K562 (cell line): Measurements from ENCODE around the gene DOK3. TPM values are rescaled to one million over a fixed set of nuclear protein-coding genes. Genes with fewer than 3 reads are reported as not detected.
A peak's percentile ranks its signal among the peaks of the same experiment; 100 is the strongest.

ENCODE experiments used
- CREB1 ChIP-seq, 2 experiments: sonication (generic) in 1 of 2; formaldehyde crosslinking in 1 of 2; IDR thresholded peaks; 2 replicates each; pipeline versions ENCODE4 v1.6.1 to v1.8.0; 2012 to 2022; ENCODE audit warnings: inconsistent platforms in 1 of 2, mild to moderate bottlenecking in 1 of 2, missing genetic modification reagents in 1 of 2, moderate library complexity in 1 of 2
- CREBBP ChIP-seq: IDR thresholded peaks from one replicate; pipeline ENCODE4 v1.6.1; 2012; ENCODE audit warnings: low read depth, mild to moderate bottlenecking, control low read depth, inconsistent platforms, low read length
- EP300 ChIP-seq: IDR thresholded peaks from 2 replicates; pipeline ENCODE4 v1.6.1; 2012; ENCODE audit warnings: low read length, improper control_type of control experiment
- GATAD2B ChIP-seq: fragments of 450-650 bp; IDR thresholded peaks from 2 replicates; pipeline ENCODE4 v1.6.1; 2017; ENCODE audit warnings: mild to moderate bottlenecking, borderline replicate concordance
- L3MBTL2 ChIP-seq: fragments of 450-650 bp; IDR thresholded peaks from 2 replicates; pipeline ENCODE4 v1.6.1; 2016; ENCODE audit warnings: mild to moderate bottlenecking, moderate library complexity
- MAFG ChIP-seq: fragments of 450-650 bp; conservative IDR thresholded peaks from 2 replicates; pipeline ENCODE4 v1.6.1; 2016; ENCODE audit warnings: missing genetic modification characterization, missing compliant biosample characterization
- MAX ChIP-seq: sonication (generic); formaldehyde crosslinking; IDR thresholded peaks from 2 replicates; pipeline ENCODE4 v1.9.0; 2022; ENCODE audit warnings: mild to moderate bottlenecking, missing genetic modification reagents
- MAZ ChIP-seq, 2 experiments: fragments of 450-650 bp in 1 of 2; sonication (generic) in 1 of 2; formaldehyde crosslinking; IDR thresholded peaks in 1 of 2; conservative IDR thresholded peaks in 1 of 2; 2 replicates each; pipeline versions ENCODE4 v1.4.0 to v1.5.0; 2020; ENCODE audit warnings: mild to moderate bottlenecking in 1 of 2, missing genetic modification reagents in 1 of 2
- NBN ChIP-seq: fragments of 450-650 bp; IDR thresholded peaks from 2 replicates; pipeline ENCODE4 v1.6.1; 2016; ENCODE audit warnings: low read depth, mild to moderate bottlenecking
- NKRF ChIP-seq: fragments of 450-650 bp; IDR thresholded peaks from 2 replicates; pipeline ENCODE4 v1.6.1; 2016; ENCODE audit warnings: borderline replicate concordance
- PHB2 ChIP-seq: fragments of 450-650 bp; IDR thresholded peaks from 2 replicates; pipeline ENCODE4 v1.6.1; 2017; ENCODE audit warnings: low read depth
- POU5F1 ChIP-seq: fragments of 150-350 bp; IDR thresholded peaks from 2 replicates; pipeline ENCODE4 v1.6.1; 2014; ENCODE audit warnings: borderline replicate concordance, low read length, low read depth, mild to moderate bottlenecking; ENCODE audit not compliant: partially characterized antibody
- RFX1 ChIP-seq: fragments of 450-650 bp; IDR thresholded peaks from 2 replicates; pipeline ENCODE4 v1.6.1; 2016; ENCODE audit warnings: mild to moderate bottlenecking, moderate library complexity
- SLC30A9 ChIP-seq: fragments of 250-450 bp; sonication (Bioruptor Pico); IDR thresholded peaks from 2 replicates; pipeline ENCODE4 v1.8.0; 2022; ENCODE audit warnings: mild to moderate bottlenecking, moderate library complexity
- TAL1 ChIP-seq: fragments of 450-650 bp; IDR thresholded peaks from 2 replicates; pipeline ENCODE4 v1.6.1; 2016; ENCODE audit warnings: mild to moderate bottlenecking
- ZNF175 ChIP-seq: fragments of 200-800 bp; sonication (Bioruptor generic); IDR thresholded peaks from 2 replicates; pipeline ENCODE4 v1.6.1; 2016; ENCODE audit warnings: low read depth, mild to moderate bottlenecking, missing genetic modification characterization, missing compliant biosample characterization
- ZNF274 ChIP-seq: IDR thresholded peaks from 2 replicates; pipeline ENCODE4 v1.6.1; 2011; ENCODE audit warnings: low read depth, mild to moderate bottlenecking, low read length, moderate library complexity, borderline replicate concordance
- ZNF41 ChIP-seq: fragments of 250-450 bp; sonication (Bioruptor Pico); conservative IDR thresholded peaks from 2 replicates; pipeline ENCODE4 v1.4.0; 2020; ENCODE audit warnings: mild to moderate bottlenecking
- ZNF79 ChIP-seq: fragments of 250-450 bp; sonication (Bioruptor Pico); IDR thresholded peaks from 2 replicates; pipeline ENCODE4 v1.4.0; 2020; ENCODE audit warnings: low read depth, mild to moderate bottlenecking, moderate library complexity
- polyA plus RNA-seq, 8 experiments: library from polyadenylated mRNA; depleted of rRNA in 4 of 8; stranded (reverse) in 5 of 8; unstranded in 3 of 8; fragments of >200 nt; fragmentation: Nextera tagmentation in 2 of 8; fragmentation: Illumina TruSeq in 1 of 8; extraction: Ambion mirVana in 2 of 8; extraction: Trizol in 1 of 8; gene quantifications; 2 replicates each; pipeline versions ENCODE4 v1.2.1 to v1.2.3, GENCODE V29; 2011 to 2014; ENCODE audit warnings: inconsistent platforms in 1 of 8, missing spikeins in 1 of 8
- total RNA-seq, 7 experiments: library from RNA; depleted of rRNA in 6 of 7; stranded (reverse); fragments of >200 nt in 6 of 7; fragmentation: Illumina TruSeq in 2 of 7; extraction: Trizol in 2 of 7; gene quantifications; 2 replicates each; pipeline versions ENCODE4 v1.2.1 to v1.2.3, GENCODE V29; 2011 to 2021; ENCODE audit warnings: low replicate concordance in 1 of 7
- TF ChIP-seq, protein P1 (sequence below), 2 experiments: fragments of 450-650 bp; IDR thresholded peaks; 2 replicates each; pipeline ENCODE4 v1.6.1; 2018; ENCODE audit warnings: mild to moderate bottlenecking in 2 of 2, low read depth in 1 of 2; ENCODE audit not compliant: partially characterized antibody in 2 of 2
- TF ChIP-seq, protein P2 (sequence below): fragments of 250-450 bp; sonication (Bioruptor Pico); IDR thresholded peaks from 2 replicates; pipeline ENCODE4 v1.4.0; 2020; ENCODE audit warnings: mild to moderate bottlenecking, moderate library complexity

The DOK3 gene
- total and polyA plus RNA-seq, 9 of the 15 experiments (the other 6 are each of a cell fraction or from before 2014, with no cell fraction given) = 1.3 to 23.0 (median 8.0) TPM

DNA sequence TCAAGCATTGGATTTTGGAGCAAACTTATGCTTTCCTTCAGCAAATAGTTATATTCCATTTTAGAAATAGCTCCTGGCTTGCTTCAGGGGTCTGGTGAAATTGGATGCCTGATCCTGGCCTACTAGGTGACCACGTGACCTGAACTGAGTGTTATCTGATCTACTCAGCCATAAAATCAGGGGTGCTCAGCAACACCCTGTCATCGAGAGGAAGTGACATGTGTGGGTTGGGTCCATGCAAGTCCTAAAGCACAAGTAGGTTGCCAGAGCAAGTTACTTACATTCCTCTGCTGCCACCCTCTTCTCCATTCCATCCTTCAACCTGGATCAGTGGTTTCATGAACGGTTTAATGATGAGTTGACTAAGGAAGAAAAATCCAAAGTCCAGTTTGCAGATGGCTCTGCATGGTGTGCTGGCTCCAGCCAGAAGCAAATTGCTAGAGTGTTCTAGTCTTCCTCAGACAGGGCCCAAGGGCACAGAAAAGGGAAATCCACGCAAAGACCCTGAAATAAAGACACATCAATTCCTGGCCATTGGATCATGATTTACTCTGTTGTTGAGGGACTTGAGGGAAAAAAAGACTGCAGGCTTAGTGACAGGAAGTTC is 47.5 kb upstream of the DOK3 start (continued):
- TF ChIP-seq POU5F1 (no peak), L3MBTL2 (peak; percentile 91), MAZ (CRISPR knock-in tag; conservative IDR thresholded peaks at IDR 0.05 in 1 of 2, IDR thresholded peaks at IDR 0.05 in 1 of 2) (no peak; a peak in 1 of 4 replicates), MAX (peak; percentile 77), ZNF175 (CRISPR knock-in tag) (0 out of 2 replicates have a peak, but pooled peaks have one; percentile 46), PHB2 (no peak), TAL1 (no peak; the same call in 1 of the 2 replicates), ZNF274 (no peak), SLC30A9 (CRISPR knock-in tag) (no peak), NBN (no peak), RFX1 (peak; percentile 57; the same call in 1 of the 2 replicates), CREBBP (no peak), ZNF41 (CRISPR knock-in tag) (no peak), NKRF (no peak), EP300 (peak; percentile 53), GATAD2B (no peak), CREB1 (IDR thresholded peaks at IDR 0.05) (no peak), CREB1 (CRISPR knock-in tag; IDR thresholded peaks at IDR 0.05) (peak; percentile 52; the same call in 1 of the 2 replicates), ZNF79 (CRISPR knock-in tag) (no peak), MAFG (tag) (no peak)
- TF ChIP-seq, protein P1, sequence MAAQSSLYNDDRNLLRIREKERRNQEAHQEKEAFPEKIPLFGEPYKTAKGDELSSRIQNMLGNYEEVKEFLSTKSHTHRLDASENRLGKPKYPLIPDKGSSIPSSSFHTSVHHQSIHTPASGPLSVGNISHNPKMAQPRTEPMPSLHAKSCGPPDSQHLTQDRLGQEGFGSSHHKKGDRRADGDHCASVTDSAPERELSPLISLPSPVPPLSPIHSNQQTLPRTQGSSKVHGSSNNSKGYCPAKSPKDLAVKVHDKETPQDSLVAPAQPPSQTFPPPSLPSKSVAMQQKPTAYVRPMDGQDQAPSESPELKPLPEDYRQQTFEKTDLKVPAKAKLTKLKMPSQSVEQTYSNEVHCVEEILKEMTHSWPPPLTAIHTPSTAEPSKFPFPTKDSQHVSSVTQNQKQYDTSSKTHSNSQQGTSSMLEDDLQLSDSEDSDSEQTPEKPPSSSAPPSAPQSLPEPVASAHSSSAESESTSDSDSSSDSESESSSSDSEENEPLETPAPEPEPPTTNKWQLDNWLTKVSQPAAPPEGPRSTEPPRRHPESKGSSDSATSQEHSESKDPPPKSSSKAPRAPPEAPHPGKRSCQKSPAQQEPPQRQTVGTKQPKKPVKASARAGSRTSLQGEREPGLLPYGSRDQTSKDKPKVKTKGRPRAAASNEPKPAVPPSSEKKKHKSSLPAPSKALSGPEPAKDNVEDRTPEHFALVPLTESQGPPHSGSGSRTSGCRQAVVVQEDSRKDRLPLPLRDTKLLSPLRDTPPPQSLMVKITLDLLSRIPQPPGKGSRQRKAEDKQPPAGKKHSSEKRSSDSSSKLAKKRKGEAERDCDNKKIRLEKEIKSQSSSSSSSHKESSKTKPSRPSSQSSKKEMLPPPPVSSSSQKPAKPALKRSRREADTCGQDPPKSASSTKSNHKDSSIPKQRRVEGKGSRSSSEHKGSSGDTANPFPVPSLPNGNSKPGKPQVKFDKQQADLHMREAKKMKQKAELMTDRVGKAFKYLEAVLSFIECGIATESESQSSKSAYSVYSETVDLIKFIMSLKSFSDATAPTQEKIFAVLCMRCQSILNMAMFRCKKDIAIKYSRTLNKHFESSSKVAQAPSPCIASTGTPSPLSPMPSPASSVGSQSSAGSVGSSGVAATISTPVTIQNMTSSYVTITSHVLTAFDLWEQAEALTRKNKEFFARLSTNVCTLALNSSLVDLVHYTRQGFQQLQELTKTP (IDR thresholded peaks at IDR 0.05; ENCODE audit: low read depth in 1 of 2, partially characterized antibody in 2 of 2) = no peak
- TF ChIP-seq, protein P2, sequence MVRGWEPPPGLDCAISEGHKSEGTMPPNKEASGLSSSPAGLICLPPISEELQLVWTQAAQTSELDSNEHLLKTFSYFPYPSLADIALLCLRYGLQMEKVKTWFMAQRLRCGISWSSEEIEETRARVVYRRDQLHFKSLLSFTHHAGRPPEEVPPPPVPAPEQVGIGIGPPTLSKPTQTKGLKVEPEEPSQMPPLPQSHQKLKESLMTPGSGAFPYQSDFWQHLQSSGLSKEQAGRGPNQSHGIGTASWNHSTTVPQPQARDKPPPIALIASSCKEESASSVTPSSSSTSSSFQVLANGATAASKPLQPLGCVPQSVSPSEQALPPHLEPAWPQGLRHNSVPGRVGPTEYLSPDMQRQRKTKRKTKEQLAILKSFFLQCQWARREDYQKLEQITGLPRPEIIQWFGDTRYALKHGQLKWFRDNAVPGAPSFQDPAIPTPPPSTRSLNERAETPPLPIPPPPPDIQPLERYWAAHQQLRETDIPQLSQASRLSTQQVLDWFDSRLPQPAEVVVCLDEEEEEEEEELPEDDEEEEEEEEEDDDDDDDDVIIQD (CRISPR knock-in tag) = no peak
